Effector memory CD4-positive, alpha-beta T cell (primary cell): ENCODE results near the gene UROS.

Source experiments
- DNase-seq, 3 donors: peaks; one replicate each; pipeline ENCODE4 v3.0.0-alpha.2; 2020
- H3K27ac ChIP-seq: 2 replicates; pipeline ENCODE4 v1.7.0; 2013; ENCODE audit warnings: mild to moderate bottlenecking, low read length, moderate library complexity; ENCODE audit not compliant: insufficient read depth, poor library complexity, severe bottlenecking
- H3K27me3 ChIP-seq: replicated peaks from 2 replicates; pipeline ENCODE4 v1.7.0; 2013; ENCODE audit warnings: mild to moderate bottlenecking, low read length; ENCODE audit not compliant: insufficient read depth, control insufficient read depth, poor library complexity, severe bottlenecking
- H3K36me3 ChIP-seq: 2 replicates; pipeline ENCODE4 v1.7.0; 2013; ENCODE audit warnings: mild to moderate bottlenecking, low read length, moderate library complexity; ENCODE audit not compliant: control insufficient read depth, insufficient read depth
- H3K4me1 ChIP-seq: 2 replicates; pipeline ENCODE4 v1.7.0; 2013; ENCODE audit warnings: low read length, mild to moderate bottlenecking; ENCODE audit not compliant: control insufficient read depth, insufficient read depth, poor library complexity, severe bottlenecking
- H3K4me3 ChIP-seq: 2 replicates; pipeline ENCODE4 v1.7.0; 2013; ENCODE audit warnings: low read length, low read depth, mild to moderate bottlenecking; ENCODE audit not compliant: insufficient read depth, poor library complexity, severe bottlenecking
- H3K9me3 ChIP-seq: 2 replicates; pipeline ENCODE4 v1.7.0; 2013; ENCODE audit warnings: mild to moderate bottlenecking, low read length, moderate library complexity; ENCODE audit not compliant: control insufficient read depth

The UROS gene

DNA sequence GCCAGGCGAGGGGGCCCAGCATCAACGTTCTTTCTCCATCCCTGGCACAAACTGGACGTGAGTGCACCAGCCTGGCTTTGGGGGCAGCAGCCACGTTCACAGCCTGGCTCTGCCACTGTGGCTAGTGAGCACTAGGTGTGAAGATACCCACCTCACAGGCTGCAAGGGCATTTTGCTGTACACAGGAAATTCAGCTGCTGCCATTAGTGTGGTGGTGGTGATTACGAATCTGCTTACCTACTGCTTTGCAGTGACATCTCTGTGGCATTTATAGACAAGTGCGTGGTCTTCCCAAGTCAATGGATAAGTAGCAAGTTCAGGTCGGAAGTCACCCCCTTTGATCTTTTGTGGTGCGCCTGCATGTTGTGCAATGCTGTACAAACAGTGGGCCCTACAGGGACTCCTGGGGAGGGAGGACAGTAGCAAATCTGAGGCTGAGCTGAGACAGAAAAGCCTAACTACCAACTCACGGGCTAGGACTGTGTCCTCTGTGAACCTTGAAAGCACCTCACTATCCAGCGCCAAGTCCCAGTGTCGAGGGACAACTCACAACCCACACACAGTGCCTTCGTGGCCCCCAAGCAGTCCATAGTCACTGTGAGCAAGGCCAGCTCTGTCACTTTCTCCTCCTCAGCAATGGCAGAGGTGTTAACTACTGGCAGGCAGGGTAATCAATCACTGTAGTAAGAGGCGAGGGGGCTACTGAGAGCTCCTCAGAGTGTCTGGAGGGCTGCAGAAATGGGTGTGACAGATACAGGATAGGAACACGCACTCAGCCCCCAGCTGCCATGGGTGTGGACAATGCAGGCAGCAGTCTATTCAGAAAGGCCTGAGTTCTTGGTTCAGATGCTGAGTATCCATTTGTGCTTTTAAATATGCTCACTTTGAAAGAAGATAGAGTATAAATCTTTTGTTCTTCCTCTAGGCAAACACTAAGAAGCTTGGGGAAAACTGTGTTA is 30.4 kb downstream of the UROS start:
- peaks cover 30% of the 10 kb centered on the region for H3K36me3 ChIP-seq
- no peak for DNase-seq
- no peak overlapping the region for H3K27ac ChIP-seq
- H3K4me1 ChIP-seq, result peaks cover 9% of the 10 kb centered on the region
- no peaks in the 10 kb centered on the region for H3K9me3 ChIP-seq
- no peaks in the 10 kb centered on the region for H3K27me3 ChIP-seq
- H3K4me3 ChIP-seq, result no peak overlapping the region

DNA sequence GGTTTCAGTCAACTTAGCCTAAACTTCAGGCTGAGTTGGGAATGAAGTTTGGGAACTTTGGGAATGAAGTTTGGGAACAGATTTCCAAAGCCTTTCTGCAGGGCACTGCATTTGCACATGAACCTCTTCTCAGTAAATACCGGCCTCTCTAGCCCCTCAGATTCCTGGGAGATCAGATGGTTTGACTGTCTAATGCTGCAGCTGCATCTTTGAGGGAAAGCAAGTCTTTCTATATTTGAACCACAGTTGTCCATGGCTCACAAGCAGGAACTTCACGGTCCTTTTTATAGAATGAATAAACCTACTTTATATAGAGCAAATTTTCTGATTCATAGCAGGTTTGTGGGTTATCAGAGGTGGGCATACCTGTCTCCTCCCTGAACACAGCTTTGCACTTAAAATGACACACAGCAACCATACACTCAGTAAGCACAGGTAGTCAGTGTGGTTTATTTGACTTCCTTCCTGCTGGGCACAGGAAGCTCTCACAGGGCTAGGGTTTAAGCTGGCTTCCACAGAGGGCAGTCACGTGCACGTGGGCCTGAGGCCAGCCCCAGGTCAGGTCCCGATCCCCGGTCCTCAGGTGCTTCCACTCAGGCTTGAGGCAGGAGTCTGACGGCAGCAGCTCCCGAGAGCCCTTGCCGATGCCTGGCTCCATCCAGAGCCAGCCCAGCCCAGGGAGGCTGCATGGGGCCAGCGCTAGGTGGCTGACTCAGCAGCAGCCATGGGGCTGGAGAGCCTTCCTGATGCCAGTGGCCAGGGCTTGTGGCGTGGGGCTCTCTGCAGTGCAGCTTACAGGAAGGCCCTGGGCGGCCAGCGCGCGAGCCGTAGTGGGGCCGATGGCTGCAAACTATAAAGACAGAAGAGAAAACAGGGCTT is 34.7 kb downstream of the UROS start:
- H3K36me3 ChIP-seq, result peaks cover 13% of the 10 kb centered on the region
- H3K9me3 ChIP-seq, result no peaks in the 10 kb centered on the region
- no peak for DNase-seq
- peak overlapping the region; percentile 13 for H3K27ac ChIP-seq
- no peaks in the 10 kb centered on the region for H3K27me3 ChIP-seq
- no peak overlapping the region for H3K4me3 ChIP-seq
- H3K4me1 ChIP-seq, result peaks cover 9% of the 10 kb centered on the region

DNA sequence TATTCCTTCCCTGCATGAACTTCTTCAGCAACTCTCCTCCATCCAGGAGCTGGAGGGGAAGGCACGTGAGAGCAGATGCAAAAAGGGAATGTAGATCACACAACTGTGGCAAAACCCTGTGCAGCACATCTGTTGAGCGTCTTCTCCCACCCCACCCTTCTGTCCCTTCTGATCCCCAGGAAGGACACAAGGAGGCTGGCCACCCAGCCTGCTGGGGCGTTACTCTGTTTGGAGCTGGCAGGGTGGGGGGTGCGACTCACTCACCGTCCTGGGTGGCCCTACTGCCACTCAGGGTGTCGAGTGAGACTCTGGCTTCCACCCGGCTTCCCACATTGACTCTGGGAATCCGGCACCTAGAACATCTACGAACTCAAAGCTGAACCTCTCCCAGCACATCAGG is 37.3 kb downstream of the UROS start:
- H3K27me3 ChIP-seq, result no peaks in the 10 kb centered on the region
- peaks cover 9% of the 10 kb centered on the region for H3K4me1 ChIP-seq
- H3K4me3 ChIP-seq, result no peak overlapping the region
- no peaks in the 10 kb centered on the region for H3K9me3 ChIP-seq
- no peak for DNase-seq
- no peak overlapping the region for H3K27ac ChIP-seq
- peaks cover 5% of the 10 kb centered on the region for H3K36me3 ChIP-seq

DNA sequence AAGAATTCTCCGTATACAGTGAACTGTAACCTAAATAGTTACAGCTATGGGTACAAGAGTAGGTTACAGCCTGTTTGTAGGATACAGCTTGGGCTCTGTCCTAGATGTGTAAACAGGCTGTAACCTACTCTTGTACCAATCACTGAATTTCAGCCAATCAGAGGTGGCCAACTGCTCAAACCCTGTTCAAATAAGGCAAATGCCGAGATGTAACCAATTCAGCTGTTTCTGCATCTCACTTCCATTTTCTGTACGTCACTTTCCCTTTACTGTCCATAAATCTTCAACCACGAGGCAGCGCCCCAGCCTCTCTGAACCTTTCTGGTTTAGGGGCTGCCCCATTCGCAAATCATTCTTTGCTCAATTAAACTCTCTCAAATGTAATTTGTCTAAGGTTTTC is 39.1 kb downstream of the UROS start:
- H3K36me3 ChIP-seq, result no peaks in the 10 kb centered on the region
- H3K4me3 ChIP-seq, result no peak overlapping the region
- H3K27me3 ChIP-seq, result no peaks in the 10 kb centered on the region
- peaks cover 9% of the 10 kb centered on the region for H3K4me1 ChIP-seq
- no peak for DNase-seq
- no peak overlapping the region for H3K27ac ChIP-seq
- H3K9me3 ChIP-seq, result no peaks in the 10 kb centered on the region

DNA sequence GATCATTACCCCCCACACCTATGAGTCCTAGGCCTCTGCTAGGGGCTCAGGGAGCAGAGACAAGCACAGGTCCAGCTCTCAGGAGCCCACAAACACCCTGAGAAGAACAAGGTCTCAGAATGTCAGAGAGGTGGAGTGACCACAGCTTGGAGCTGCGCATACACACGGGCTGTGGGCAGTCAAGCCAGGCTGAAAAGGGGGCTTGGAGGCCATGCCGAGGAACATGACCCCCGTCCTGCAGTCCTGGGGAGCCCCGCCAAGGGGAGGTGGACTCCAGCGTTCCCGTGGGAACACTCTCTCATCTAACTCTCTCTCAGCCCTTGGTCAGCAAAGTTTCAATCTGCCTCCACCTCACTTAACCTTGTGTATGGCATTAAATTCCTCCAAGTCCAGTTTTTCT is 39.6 kb downstream of the UROS start:
- Histone ChIP-seq H3K36me3 (no peaks in the 10 kb centered on the region), H3K4me1 (peaks cover 7% of the 10 kb centered on the region)
- DNase-seq, result no peak

DNA sequence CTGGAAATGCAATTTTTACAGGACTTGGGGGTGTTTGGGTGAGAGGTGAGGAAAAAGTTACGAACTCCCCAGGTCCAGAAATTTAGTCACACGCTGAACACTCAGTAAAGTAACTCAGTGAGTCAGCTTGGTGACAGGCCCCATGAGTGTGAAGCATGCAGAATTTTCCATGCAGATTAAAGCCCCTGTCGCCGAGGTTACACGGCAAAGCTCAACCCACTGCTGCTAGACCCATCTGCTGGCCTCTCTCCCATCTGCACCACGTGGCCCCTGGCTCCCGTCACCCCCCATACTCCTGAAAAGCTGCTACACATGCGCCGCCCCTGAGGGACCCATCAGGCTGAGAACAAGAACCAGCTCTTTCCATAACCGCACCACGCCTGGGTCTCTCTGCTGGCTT is 40.4 kb downstream of the UROS start:
- Histone ChIP-seq H3K9me3 (no peaks in the 10 kb centered on the region), H3K27ac (no peak overlapping the region), H3K27me3 (no peaks in the 10 kb centered on the region), H3K4me3 (no peak overlapping the region), H3K4me1 (no peaks in the 10 kb centered on the region), H3K36me3 (no peaks in the 10 kb centered on the region)
- DNase-seq, result no peak

More for the DNA sequence above, 39.6 kb downstream of the UROS start:
- H3K4me3 ChIP-seq, result no peak overlapping the region
- no peaks in the 10 kb centered on the region for H3K27me3 ChIP-seq
- H3K9me3 ChIP-seq, result no peaks in the 10 kb centered on the region
- no peak overlapping the region for H3K27ac ChIP-seq

DNA sequence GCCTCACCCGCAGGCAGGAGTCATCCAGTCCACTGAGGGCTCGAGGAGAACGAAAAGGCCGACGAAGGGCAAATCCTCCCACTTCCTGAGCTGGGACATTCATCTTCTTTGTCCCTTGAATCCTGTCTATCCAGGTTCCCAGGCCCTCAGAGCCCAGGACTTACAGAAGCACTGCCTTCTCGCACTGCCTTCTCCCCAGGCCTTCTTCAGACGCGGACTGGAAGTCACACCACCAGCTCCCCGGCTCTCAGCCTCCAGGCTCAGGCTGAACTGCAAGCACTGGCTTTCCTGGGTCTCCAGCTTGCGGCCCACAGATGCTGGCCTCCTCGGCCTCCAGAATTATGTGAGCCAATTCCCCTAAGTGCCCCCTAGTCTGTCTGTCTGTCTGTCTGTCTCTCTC is 41.0 kb downstream of the UROS start:
- no peak for DNase-seq
- Histone ChIP-seq H3K36me3 (no peaks in the 10 kb centered on the region), H3K4me1 (no peaks in the 10 kb centered on the region), H3K4me3 (no peak overlapping the region), H3K27ac (no peak overlapping the region), H3K27me3 (no peaks in the 10 kb centered on the region), H3K9me3 (no peaks in the 10 kb centered on the region)

DNA sequence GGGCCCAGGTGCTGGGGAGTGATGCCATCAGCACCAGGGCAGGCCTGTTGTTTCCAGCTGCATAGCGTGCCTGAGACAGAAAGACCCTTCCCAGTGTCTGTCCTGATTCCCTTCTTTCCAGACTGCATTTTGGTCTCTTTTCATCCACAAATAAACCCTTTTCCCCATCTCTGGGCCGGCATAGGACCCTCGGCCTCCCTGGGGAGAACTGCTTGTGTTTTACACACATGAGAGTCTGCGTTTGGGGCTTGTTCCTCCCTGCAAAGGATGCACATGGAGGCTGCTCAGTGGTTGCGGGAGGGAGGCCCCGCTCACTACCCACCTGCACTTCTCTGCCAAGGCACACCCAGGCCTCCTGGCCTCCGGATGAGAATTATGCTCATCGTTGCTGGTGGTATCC is 41.7 kb downstream of the UROS start:
- Histone ChIP-seq H3K9me3 (no peaks in the 10 kb centered on the region), H3K27me3 (no peaks in the 10 kb centered on the region), H3K4me3 (no peak overlapping the region), H3K36me3 (no peaks in the 10 kb centered on the region), H3K27ac (no peak overlapping the region), H3K4me1 (no peaks in the 10 kb centered on the region)
- no peak for DNase-seq

DNA sequence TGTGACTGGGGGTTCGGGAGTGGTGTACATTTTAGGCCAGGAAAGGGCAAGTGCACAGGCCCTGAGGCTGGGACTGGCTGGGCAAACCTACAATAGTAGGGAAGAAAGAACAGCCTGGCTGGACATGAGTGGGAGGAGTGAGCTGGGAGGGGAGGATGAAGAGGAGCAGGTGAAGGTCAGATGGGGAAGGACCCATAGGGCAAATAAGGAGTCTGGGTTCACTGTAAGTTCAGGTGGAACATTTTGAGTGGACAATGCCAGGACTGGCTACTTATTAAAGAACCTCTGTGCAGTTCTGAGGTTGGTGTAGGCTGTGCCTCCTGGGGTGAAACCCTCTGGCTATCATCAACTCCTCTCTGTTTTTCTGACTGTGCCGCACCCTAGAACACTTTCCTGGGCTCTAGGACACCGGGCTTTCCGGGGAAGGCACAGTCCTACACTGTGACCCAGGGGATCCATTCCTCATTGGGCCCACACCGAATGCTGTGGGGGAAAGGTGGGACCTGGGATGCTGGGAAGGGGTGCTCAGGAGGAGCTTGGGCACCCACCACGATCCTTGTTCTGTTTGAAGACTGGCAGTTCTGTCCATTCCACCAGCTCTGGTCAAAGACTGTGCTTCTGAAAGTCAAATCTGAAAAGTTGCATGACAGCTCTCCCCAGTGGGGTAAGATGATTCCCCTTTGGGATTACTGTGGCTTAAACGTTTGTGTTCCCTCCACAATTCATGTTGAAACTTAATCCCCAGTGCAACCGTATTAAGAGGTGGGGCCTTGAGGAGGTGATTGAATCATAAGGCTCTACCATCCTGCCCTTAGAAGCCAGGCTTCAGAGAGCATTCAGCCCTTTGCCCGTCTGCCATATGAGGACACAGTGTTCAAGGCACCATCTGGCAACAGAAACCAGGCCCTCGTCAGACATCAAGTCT is 43.4 kb downstream of the UROS start:
- DNase-seq, result no peak
- Histone ChIP-seq H3K9me3 (no peaks in the 10 kb centered on the region), H3K27ac (no peak overlapping the region), H3K4me1 (no peaks in the 10 kb centered on the region), H3K4me3 (no peak overlapping the region), H3K36me3 (no peaks in the 10 kb centered on the region), H3K27me3 (no peaks in the 10 kb centered on the region)
